Measurements from ENCODE around the gene CGB3.
"Not testable (repeated sequence)": the region's sequence is repeated elsewhere in the genome, so short reads cannot be mapped to it uniquely, and the experiment has no call there.

The CGB3 gene

GRCh38 chr19:49042666-49043065, 18.5 kb upstream of the CGB3 start:
- not testable (repeated sequence) for DNase-seq (ENCODE audit: low spot score)

GRCh38 chr19:49042177-49042576, 18.0 kb upstream of the CGB3 start:
- no peak for DNase-seq (ENCODE audit: low spot score)

- not testable (repeated sequence) for DNase-seq (ENCODE audit: low spot score)
These were observed 15.6 kb upstream of the CGB3 start for GRCh38 chr19:49039736-49040135.

GRCh38 chr19:49038557-49039276, 14.6 kb upstream of the CGB3 start:
- not testable (repeated sequence) for DNase-seq (ENCODE audit: low spot score)

- DNase-seq (ENCODE audit: low spot score): not testable (repeated sequence)
These were observed 14.0 kb upstream of the CGB3 start for GRCh38 chr19:49038111-49038510.

- not testable (repeated sequence) for DNase-seq (ENCODE audit: low spot score)
These were observed 12.7 kb upstream of the CGB3 start, which contains the start of gene CGB1 for GRCh38 chr19:49036815-49037214. Gene CGB1, minus strand, starts transcription at chr19:49036895. Its CDS starts 184 bp downstream, at chr19:49036711.

GRCh38 chr19:49031642-49032301, 7.6 kb upstream of the CGB3 start, which contains the start of gene CGB2:
Gene CGB2, plus strand, starts transcription at chr19:49031890. Its CDS starts 206 bp downstream, at chr19:49032096.
- peak; percentile 42 for DNase-seq (ENCODE audit: low spot score)

GRCh38 chr19:49030323-49030722, 6.2 kb upstream of the CGB3 start:
- not testable (repeated sequence) for DNase-seq (ENCODE audit: low spot score)

GRCh38 chr19:49029749-49030148, 5.6 kb upstream of the CGB3 start:
- DNase-seq (ENCODE audit: low spot score): not testable (repeated sequence)

GRCh38 chr19:49028686-49029085, 4.6 kb upstream of the CGB3 start:
- DNase-seq (ENCODE audit: low spot score): not testable (repeated sequence)

- DNase-seq (ENCODE audit: low spot score): not testable (repeated sequence)
These were observed 1.5 kb upstream of the CGB3 start for GRCh38 chr19:49025599-49025998.

- DNase-seq (ENCODE audit: low spot score): not testable (repeated sequence)
These were observed 955 bp upstream of the CGB3 start for GRCh38 chr19:49025088-49025487.

GRCh38 chr19:49022116-49022515, 2.0 kb downstream of the CGB3 start:
- DNase-seq (ENCODE audit: low spot score): no peak

- DNase-seq (ENCODE audit: low spot score): no peak
These were observed 2.9 kb downstream of the CGB3 start for GRCh38 chr19:49020931-49021895.

GRCh38 chr19:49020342-49020741, 3.8 kb downstream of the CGB3 start:
- DNase-seq (ENCODE audit: low spot score): no peak

- DNase-seq (ENCODE audit: low spot score): peak; percentile 57
These were observed 4.7 kb downstream of the CGB3 start for GRCh38 chr19:49019242-49019932.

- peak; percentile 12 for DNase-seq (ENCODE audit: low spot score)
These were observed 5.5 kb downstream of the CGB3 start for GRCh38 chr19:49018388-49019241.

- DNase-seq (ENCODE audit: low spot score): peak; percentile 65
These were observed 6.3 kb downstream of the CGB3 start for GRCh38 chr19:49017666-49018351.

- no peak for DNase-seq (ENCODE audit: low spot score)
These were observed 7.0 kb downstream of the CGB3 start, which contains the start of gene LHB for GRCh38 chr19:49017041-49017665. Gene LHB, minus strand, starts transcription at chr19:49017091. Its CDS starts 10 bp downstream, at chr19:49017081.
